ENCODE results near the gene TASP1. TPM values are rescaled to one million over a fixed set of nuclear protein-coding genes. Genes with fewer than 3 reads are reported as not detected.
"Not testable (repeated sequence)": the region's sequence is repeated elsewhere in the genome, so short reads cannot be mapped to it uniquely, and the experiment has no call there.

Gene TASP1
- total RNA-seq, 1 donor from 2014 or later, result 13.8 TPM

- H3K4me3 Mint-ChIP-seq, result no peak overlapping the region
- no peak for DNase-seq (ENCODE audit: low spot score)
- H3K27ac Mint-ChIP-seq, result no peak overlapping the region
- intact Hi-C loops (cut with micrococcal nuclease), result no loop called here
- H3K4me1 Mint-ChIP-seq (ENCODE audit: low read depth), result no peaks in the 10 kb centered on the region
- peaks cover 15% of the 10 kb centered on the region for H3K9me3 Mint-ChIP-seq
- H3K27me3 Mint-ChIP-seq (ENCODE audit: insufficient read depth), result no peaks in the 10 kb centered on the region
- H3K36me3 Mint-ChIP-seq (ENCODE audit: low read depth), result peaks cover 2% of the 10 kb centered on the region
These were observed 254.6 kb downstream of the TASP1 start for GRCh38 chr20:13384132-13384531.

DNA sequence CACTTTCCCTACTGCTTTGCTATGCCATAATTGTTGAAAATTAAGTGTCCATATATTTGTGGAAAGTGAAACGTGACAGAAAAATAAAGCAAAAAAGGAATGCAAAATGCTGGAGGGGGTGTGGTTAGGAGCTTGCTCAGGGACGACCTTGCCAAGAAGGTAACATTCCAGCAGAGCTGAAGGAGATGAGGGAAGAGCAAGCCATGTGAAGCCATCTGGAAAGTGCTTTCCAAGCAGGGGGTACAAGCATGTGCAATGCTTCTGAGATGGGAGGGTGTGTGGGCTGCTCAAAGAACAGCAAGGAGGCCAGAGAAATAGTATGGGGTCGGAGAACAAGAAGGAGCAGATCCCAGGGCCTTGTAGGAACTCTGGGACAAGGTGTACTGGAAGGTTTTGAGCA is 255.9 kb downstream of the TASP1 start:
- Mint-ChIP-seq H3K9me3 (peaks cover 22% of the 10 kb centered on the region), H3K27ac (no peak overlapping the region), H3K27me3 (ENCODE audit: insufficient read depth) (no peaks in the 10 kb centered on the region), H3K36me3 (ENCODE audit: low read depth) (no peaks in the 10 kb centered on the region), H3K4me3 (no peak overlapping the region), H3K4me1 (ENCODE audit: low read depth) (no peaks in the 10 kb centered on the region)
- intact Hi-C loops (cut with micrococcal nuclease), result no loop called here
- DNase-seq (ENCODE audit: low spot score), result no peak

GRCh38 chr20:13380497-13381229 is 258.1 kb downstream of the TASP1 start:
- H3K27ac Mint-ChIP-seq; H3K4me1 Mint-ChIP-seq (ENCODE audit: low read depth); H3K4me3 Mint-ChIP-seq; intact Hi-C loops (cut with micrococcal nuclease); H3K36me3 Mint-ChIP-seq (ENCODE audit: low read depth); H3K27me3 Mint-ChIP-seq (ENCODE audit: insufficient read depth); DNase-seq (ENCODE audit: low spot score): not testable (repeated sequence)
- peaks cover 27% of the 10 kb centered on the region for H3K9me3 Mint-ChIP-seq

- no peak for DNase-seq (ENCODE audit: low spot score)
- H3K9me3 Mint-ChIP-seq, result peaks cover 29% of the 10 kb centered on the region
- no peak overlapping the region for H3K27ac Mint-ChIP-seq
- H3K27me3 Mint-ChIP-seq (ENCODE audit: insufficient read depth), result no peaks in the 10 kb centered on the region
- no peak overlapping the region for H3K4me3 Mint-ChIP-seq
- H3K4me1 Mint-ChIP-seq (ENCODE audit: low read depth), result no peaks in the 10 kb centered on the region
- H3K36me3 Mint-ChIP-seq (ENCODE audit: low read depth), result no peaks in the 10 kb centered on the region
- intact Hi-C loops (cut with micrococcal nuclease), result no loop called here
These were observed 265.3 kb downstream of the TASP1 start for GRCh38 chr20:13373400-13373799.

GRCh38 chr20:13364278-13365170 is 274.2 kb downstream of the TASP1 start:
- intact Hi-C loops (cut with micrococcal nuclease), result no loop called here
- Mint-ChIP-seq H3K27ac (no peak overlapping the region), H3K4me1 (ENCODE audit: low read depth) (no peaks in the 10 kb centered on the region), H3K27me3 (ENCODE audit: insufficient read depth) (no peaks in the 10 kb centered on the region), H3K36me3 (ENCODE audit: low read depth) (no peaks in the 10 kb centered on the region), H3K4me3 (no peak overlapping the region), H3K9me3 (no peaks in the 10 kb centered on the region)
- DNase-seq (ENCODE audit: low spot score), result no peak

DNA sequence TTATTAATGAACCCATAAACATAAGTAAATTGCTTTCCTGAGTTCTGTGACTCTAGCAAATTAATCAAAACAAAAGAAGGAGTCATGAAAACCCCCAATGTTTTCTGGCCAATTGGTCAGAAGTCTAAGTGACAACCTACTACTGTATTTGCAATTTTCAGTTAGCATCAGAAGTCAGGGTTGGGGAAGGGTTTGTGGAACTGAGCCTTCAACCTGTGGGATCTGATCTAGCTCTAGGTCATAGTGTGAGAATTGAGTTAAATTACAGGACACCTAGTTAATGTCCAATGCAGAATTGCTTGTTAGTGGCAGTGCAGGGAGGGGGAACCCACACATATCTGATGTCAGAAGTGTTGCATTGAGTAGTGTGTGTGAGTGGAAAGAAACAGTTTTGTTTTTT is 275.3 kb downstream of the TASP1 start:
- Mint-ChIP-seq H3K27me3 (ENCODE audit: insufficient read depth) (no peaks in the 10 kb centered on the region), H3K9me3 (no peaks in the 10 kb centered on the region), H3K36me3 (ENCODE audit: low read depth) (no peaks in the 10 kb centered on the region), H3K27ac (no peak overlapping the region), H3K4me3 (no peak overlapping the region), H3K4me1 (ENCODE audit: low read depth) (no peaks in the 10 kb centered on the region)
- no peak for DNase-seq (ENCODE audit: low spot score)
- intact Hi-C loops (cut with micrococcal nuclease), result no loop called here

GRCh38 chr20:13362165-13362564 is 276.6 kb downstream of the TASP1 start:
- DNase-seq (ENCODE audit: low spot score); intact Hi-C loops (cut with micrococcal nuclease); H3K4me3 Mint-ChIP-seq; H3K27ac Mint-ChIP-seq; H3K36me3 Mint-ChIP-seq (ENCODE audit: low read depth); H3K27me3 Mint-ChIP-seq (ENCODE audit: insufficient read depth); H3K4me1 Mint-ChIP-seq (ENCODE audit: low read depth); H3K9me3 Mint-ChIP-seq: not testable (repeated sequence)

GRCh38 chr20:13358936-13359335 is 279.8 kb downstream of the TASP1 start:
- H3K36me3 Mint-ChIP-seq (ENCODE audit: low read depth); DNase-seq (ENCODE audit: low spot score); H3K4me1 Mint-ChIP-seq (ENCODE audit: low read depth); H3K27ac Mint-ChIP-seq; intact Hi-C loops (cut with micrococcal nuclease); H3K9me3 Mint-ChIP-seq; H3K4me3 Mint-ChIP-seq; H3K27me3 Mint-ChIP-seq (ENCODE audit: insufficient read depth): not testable (repeated sequence)

DNA sequence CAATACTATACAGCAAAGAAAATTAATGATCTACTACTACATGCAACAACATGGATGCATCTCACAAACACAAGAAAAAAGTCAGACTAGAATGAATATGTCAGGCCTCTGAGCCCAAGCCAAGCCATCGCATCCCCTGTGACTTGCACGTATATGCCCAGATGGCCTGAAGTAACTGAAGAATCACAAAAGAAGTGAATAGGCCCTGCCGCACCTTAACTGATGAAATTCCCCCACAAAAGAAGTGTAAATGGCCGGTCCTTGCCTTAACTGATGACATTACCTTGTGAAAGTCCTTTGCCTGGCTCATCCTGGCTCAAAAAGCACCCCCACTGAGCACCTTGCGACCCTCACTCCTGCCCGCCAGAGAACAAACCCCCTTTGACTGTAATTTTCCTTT is 280.9 kb downstream of the TASP1 start:
- H3K36me3 Mint-ChIP-seq (ENCODE audit: low read depth), result not testable (repeated sequence)

DNA sequence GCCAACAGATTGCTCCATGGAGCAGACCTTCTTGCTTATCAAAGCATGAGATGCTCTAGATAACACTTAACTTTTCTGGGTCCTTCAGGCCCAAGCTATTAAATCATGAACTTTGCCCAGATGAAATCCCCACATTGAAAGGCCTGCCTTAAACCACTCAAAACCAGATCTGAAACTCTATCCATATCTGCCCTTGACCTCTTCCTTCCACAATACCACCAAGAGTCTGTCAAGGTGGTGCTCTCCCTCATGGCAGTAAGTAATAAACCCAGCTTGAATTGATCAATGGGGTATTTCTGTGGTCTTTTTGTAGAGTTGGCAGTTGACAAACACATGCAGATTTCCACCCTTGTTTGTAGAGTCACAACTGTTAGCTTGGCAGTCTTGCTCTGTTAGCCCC is 282.1 kb downstream of the TASP1 start:
- Mint-ChIP-seq H3K36me3 (ENCODE audit: low read depth) (no peaks in the 10 kb centered on the region), H3K9me3 (no peaks in the 10 kb centered on the region), H3K4me3 (no peak overlapping the region), H3K27me3 (ENCODE audit: insufficient read depth) (no peaks in the 10 kb centered on the region), H3K27ac (no peak overlapping the region), H3K4me1 (ENCODE audit: low read depth) (no peaks in the 10 kb centered on the region)
- intact Hi-C loops (cut with micrococcal nuclease), result no loop called here
- no peak for DNase-seq (ENCODE audit: low spot score)

More for the DNA sequence above, 280.9 kb downstream of the TASP1 start:
- H3K27me3 Mint-ChIP-seq (ENCODE audit: insufficient read depth); H3K9me3 Mint-ChIP-seq; H3K4me3 Mint-ChIP-seq; DNase-seq (ENCODE audit: low spot score); intact Hi-C loops (cut with micrococcal nuclease); H3K4me1 Mint-ChIP-seq (ENCODE audit: low read depth); H3K27ac Mint-ChIP-seq: not testable (repeated sequence)

- intact Hi-C loops (cut with micrococcal nuclease), result no loop called here
- H3K27ac Mint-ChIP-seq, result no peak overlapping the region
- H3K36me3 Mint-ChIP-seq (ENCODE audit: low read depth), result no peaks in the 10 kb centered on the region
- no peaks in the 10 kb centered on the region for H3K4me1 Mint-ChIP-seq (ENCODE audit: low read depth)
- no peaks in the 10 kb centered on the region for H3K9me3 Mint-ChIP-seq
- no peaks in the 10 kb centered on the region for H3K27me3 Mint-ChIP-seq (ENCODE audit: insufficient read depth)
- no peak overlapping the region for H3K4me3 Mint-ChIP-seq
- no peak for DNase-seq (ENCODE audit: low spot score)
These were observed 282.7 kb downstream of the TASP1 start for GRCh38 chr20:13355941-13356486.

DNA sequence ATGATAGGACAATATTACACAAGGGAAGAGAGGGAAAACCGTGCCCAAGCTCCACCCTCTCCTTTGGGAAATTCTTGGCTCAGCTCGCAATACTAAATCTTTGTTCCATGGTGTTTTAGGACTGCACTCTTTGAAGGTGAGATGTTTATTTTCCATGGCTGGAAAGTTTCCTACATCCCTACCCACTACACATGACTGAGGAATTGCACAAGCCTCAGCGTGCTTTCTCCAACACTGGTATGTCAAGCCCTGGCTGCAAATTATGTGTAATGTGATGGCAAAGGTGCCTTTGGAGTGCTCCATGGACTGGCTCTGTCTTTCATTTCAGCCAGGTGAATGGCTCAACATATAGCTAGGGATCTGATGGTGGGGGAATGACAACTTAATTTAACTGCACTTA is 283.3 kb downstream of the TASP1 start:
- H3K4me3 Mint-ChIP-seq, result no peak overlapping the region
- intact Hi-C loops (cut with micrococcal nuclease), result no loop called here
- H3K36me3 Mint-ChIP-seq (ENCODE audit: low read depth), result no peaks in the 10 kb centered on the region
- DNase-seq (ENCODE audit: low spot score), result no peak
- H3K27me3 Mint-ChIP-seq (ENCODE audit: insufficient read depth), result no peaks in the 10 kb centered on the region
- H3K27ac Mint-ChIP-seq, result no peak overlapping the region
- H3K9me3 Mint-ChIP-seq, result no peaks in the 10 kb centered on the region
- no peaks in the 10 kb centered on the region for H3K4me1 Mint-ChIP-seq (ENCODE audit: low read depth)

GRCh38 chr20:13353261-13353945 is 285.3 kb downstream of the TASP1 start:
- Mint-ChIP-seq H3K9me3 (no peaks in the 10 kb centered on the region), H3K36me3 (ENCODE audit: low read depth) (no peaks in the 10 kb centered on the region), H3K27me3 (ENCODE audit: insufficient read depth) (no peaks in the 10 kb centered on the region), H3K4me3 (no peak overlapping the region), H3K4me1 (ENCODE audit: low read depth) (no peaks in the 10 kb centered on the region), H3K27ac (no peak overlapping the region)
- no peak for DNase-seq (ENCODE audit: low spot score)
- intact Hi-C loops (cut with micrococcal nuclease), result no loop called here
